Naive B cell (primary cell): ENCODE measurements around the gene AK5. TPM values are rescaled to one million over a fixed set of nuclear protein-coding genes. Genes with fewer than 3 reads are reported as not detected.

Source experiments
- ATAC-seq, 2 donors: fragments of 150-1000 bp; cut with Tn5 transposase; 2 replicates each; pipeline ENCODE4 v1.10.0; 2021; ENCODE audit warnings: low read depth in 2 of 2, mild to moderate bottlenecking in 2 of 2, moderate library complexity in 2 of 2
- DNase-seq: peaks from one replicate; pipeline ENCODE4 v3.0.0; 2022
- H3K27ac Mint-ChIP-seq, 6 donors: one replicate each; pipeline ENCODE4 v1.8.0; 2020 to 2022; ENCODE audit warnings: mild to moderate bottlenecking in 6 of 6, mixed read lengths in 6 of 6, moderate library complexity in 5 of 6, inconsistent platforms in 2 of 6
- H3K27me3 Mint-ChIP-seq, 3 donors: one replicate each; pipeline ENCODE4 v1.8.0; 2021 to 2022; ENCODE audit warnings: mixed read lengths in 3 of 3, mild to moderate bottlenecking in 1 of 3
- H3K36me3 Mint-ChIP-seq, 2 donors: one replicate each; pipeline ENCODE4 v1.8.0; 2020 to 2022; ENCODE audit warnings: mixed read lengths in 2 of 2, inconsistent platforms in 1 of 2, mild to moderate bottlenecking in 1 of 2
- H3K4me1 Mint-ChIP-seq, 3 donors: one replicate each; pipeline ENCODE4 v1.8.0; 2020 to 2022; ENCODE audit warnings: mixed read lengths in 3 of 3, inconsistent platforms in 1 of 3, mild to moderate bottlenecking in 1 of 3, moderate library complexity in 1 of 3
- H3K4me3 Mint-ChIP-seq, 8 donors: one replicate each; pipeline ENCODE4 v1.8.0; 2020 to 2022; ENCODE audit warnings: mild to moderate bottlenecking in 8 of 8, mixed read lengths in 8 of 8, moderate library complexity in 8 of 8, inconsistent platforms in 2 of 8
- H3K9me3 Mint-ChIP-seq, 7 donors: one replicate each; pipeline ENCODE4 v1.8.0; 2020 to 2022; ENCODE audit warnings: mixed read lengths in 7 of 7, mild to moderate bottlenecking in 5 of 7, inconsistent platforms in 2 of 7, moderate library complexity in 1 of 7
- polyA plus RNA-seq, 6 donors: library from polyadenylated mRNA; unstranded; fragments of 300-500 nt; fragmentation: Illumina TruSeq; gene quantifications; one replicate each; pipeline ENCODE4 v1.2.3, GENCODE V29; 2021; ENCODE audit warnings: low read depth in 6 of 6

AK5 gene
- polyA plus RNA-seq, 6 donors from 2014 or later = 0.21 to 1.0 (median 0.36) TPM; not detected in 1

- Mint-ChIP-seq H3K4me1 (no peaks in the 10 kb centered on the region), H3K36me3 (no peaks in the 10 kb centered on the region), H3K4me3 (no peak overlapping the region), H3K9me3 (peaks cover 0 to 2% (median 0%) of the 10 kb centered on the region in 7 donors), H3K27ac (no peak overlapping the region), H3K27me3 (no peaks in the 10 kb centered on the region)
- no peak for ATAC-seq
- no peak for DNase-seq
Observed at GRCh38 chr1:77342745-77343144, 60.9 kb downstream of the AK5 start.

DNA sequence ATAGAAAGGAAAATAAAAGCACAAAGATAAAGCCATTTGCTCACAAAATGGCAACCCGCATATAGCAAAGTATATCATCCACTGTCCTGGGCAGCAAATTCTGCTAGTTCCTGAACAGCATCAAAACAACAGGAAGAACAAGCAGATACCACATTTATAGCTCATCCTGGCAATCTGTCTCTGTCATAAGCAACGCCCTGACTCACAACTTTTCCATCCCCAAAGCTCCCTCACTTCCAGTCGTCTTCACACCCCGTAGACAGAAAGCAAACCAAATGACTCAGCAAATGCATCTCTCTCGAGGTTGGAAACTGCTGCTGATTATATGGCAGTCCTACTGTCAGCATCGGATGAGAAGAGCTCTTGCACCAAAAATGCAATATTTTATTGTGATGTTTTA is 65.8 kb downstream of the AK5 start:
- H3K27ac Mint-ChIP-seq = no peak overlapping the region

GRCh38 chr1:77348549-77348948 is 66.7 kb downstream of the AK5 start:
- DNase-seq = no peak
- Mint-ChIP-seq H3K27ac (no peak overlapping the region), H3K9me3 (no peaks in the 10 kb centered on the region), H3K36me3 (no peaks in the 10 kb centered on the region), H3K27me3 (no peaks in the 10 kb centered on the region), H3K4me3 (no peak overlapping the region), H3K4me1 (no peaks in the 10 kb centered on the region)
- ATAC-seq = no peak

More for the DNA sequence above, 65.8 kb downstream of the AK5 start:
- H3K4me1 Mint-ChIP-seq = no peaks in the 10 kb centered on the region
- H3K9me3 Mint-ChIP-seq = peaks cover 0 to 2% (median 0%) of the 10 kb centered on the region in 7 donors
- ATAC-seq = no peak
- no peaks in the 10 kb centered on the region for H3K27me3 Mint-ChIP-seq
- no peaks in the 10 kb centered on the region for H3K36me3 Mint-ChIP-seq
- H3K4me3 Mint-ChIP-seq = no peak overlapping the region
- DNase-seq = no peak

GRCh38 chr1:77349275-77349674 is 67.5 kb downstream of the AK5 start:
- ATAC-seq (no peak), DNase-seq (no peak)
- Mint-ChIP-seq H3K9me3 (no peaks in the 10 kb centered on the region), H3K27ac (no peak overlapping the region), H3K4me3 (no peak overlapping the region), H3K36me3 (no peaks in the 10 kb centered on the region), H3K4me1 (no peaks in the 10 kb centered on the region), H3K27me3 (no peaks in the 10 kb centered on the region)

- Mint-ChIP-seq H3K4me3 (no peak overlapping the region), H3K9me3 (no peaks in the 10 kb centered on the region), H3K27ac (no peak overlapping the region), H3K27me3 (no peaks in the 10 kb centered on the region), H3K36me3 (no peaks in the 10 kb centered on the region), H3K4me1 (no peaks in the 10 kb centered on the region)
- no peak for ATAC-seq
- DNase-seq = no peak
Observed at GRCh38 chr1:77350012-77350770, 68.4 kb downstream of the AK5 start.

GRCh38 chr1:77354536-77354935 is 72.7 kb downstream of the AK5 start:
- H3K4me3 Mint-ChIP-seq = no peak overlapping the region
- H3K27ac Mint-ChIP-seq = no peak overlapping the region
- ATAC-seq (no peak), DNase-seq (no peak)
- H3K36me3 Mint-ChIP-seq = no peaks in the 10 kb centered on the region
- H3K4me1 Mint-ChIP-seq = no peaks in the 10 kb centered on the region
- no peaks in the 10 kb centered on the region for H3K27me3 Mint-ChIP-seq
- H3K9me3 Mint-ChIP-seq = peaks cover 0 to 2% (median 0%) of the 10 kb centered on the region in 7 donors

- DNase-seq (no peak), ATAC-seq (no peak)
- H3K4me1 Mint-ChIP-seq = no peaks in the 10 kb centered on the region
- H3K4me3 Mint-ChIP-seq = no peak overlapping the region
- no peaks in the 10 kb centered on the region for H3K27me3 Mint-ChIP-seq
- H3K9me3 Mint-ChIP-seq = peaks cover 0 to 2% (median 0%) of the 10 kb centered on the region in 7 donors
- no peak overlapping the region for H3K27ac Mint-ChIP-seq
- no peaks in the 10 kb centered on the region for H3K36me3 Mint-ChIP-seq
Observed at GRCh38 chr1:77355010-77355409, 73.2 kb downstream of the AK5 start.

DNA sequence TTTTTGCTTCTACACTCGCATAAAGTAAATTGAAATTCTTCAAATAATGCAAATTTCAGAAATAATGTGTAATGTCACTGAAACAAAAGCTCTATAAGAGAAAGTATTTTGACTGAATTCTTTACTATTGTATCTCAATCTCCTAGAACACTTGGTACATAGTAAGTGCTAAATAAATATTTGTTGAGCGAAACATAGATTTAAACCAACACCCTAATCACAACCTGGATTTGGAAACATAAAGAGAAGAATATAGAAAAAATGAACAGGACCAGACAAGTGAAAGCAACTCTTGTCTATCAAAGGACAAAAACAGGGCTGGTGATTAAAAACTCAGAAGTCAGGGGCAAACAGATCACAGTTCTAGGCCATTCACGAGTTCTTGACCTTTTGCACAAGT is 74.3 kb downstream of the AK5 start:
- Mint-ChIP-seq H3K27me3 (no peaks in the 10 kb centered on the region), H3K4me3 (no peak overlapping the region), H3K27ac (no peak overlapping the region), H3K36me3 (no peaks in the 10 kb centered on the region), H3K9me3 (peaks cover 0 to 2% (median 0%) of the 10 kb centered on the region in 7 donors), H3K4me1 (no peaks in the 10 kb centered on the region)
- DNase-seq = no peak
- no peak for ATAC-seq

DNA sequence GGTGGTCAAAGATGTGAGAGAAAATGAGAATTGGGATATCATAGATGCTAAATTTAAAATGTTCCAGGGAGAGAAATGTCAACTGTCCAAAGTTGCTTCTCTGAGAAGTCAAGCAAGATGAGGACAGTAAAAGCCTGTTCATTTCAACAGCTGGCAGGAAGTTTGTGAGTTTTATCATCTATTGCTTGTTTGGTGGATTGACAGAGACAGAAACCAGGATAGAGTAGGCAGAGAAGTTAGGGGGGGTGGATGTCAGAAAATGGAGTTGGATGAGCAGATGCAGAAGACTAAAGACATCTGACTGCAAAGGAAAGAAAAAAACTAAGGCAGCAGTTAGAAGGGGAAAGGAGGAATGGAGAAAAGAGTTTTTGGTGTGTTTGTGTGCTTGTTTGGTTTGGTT is 78.4 kb downstream of the AK5 start:
- H3K36me3 Mint-ChIP-seq = no peaks in the 10 kb centered on the region
- H3K4me1 Mint-ChIP-seq = no peaks in the 10 kb centered on the region
- H3K4me3 Mint-ChIP-seq = no peak overlapping the region
- no peaks in the 10 kb centered on the region for H3K27me3 Mint-ChIP-seq
- no peak for ATAC-seq
- H3K27ac Mint-ChIP-seq = no peak overlapping the region
- H3K9me3 Mint-ChIP-seq = peaks cover 0 to 2% (median 0%) of the 10 kb centered on the region in 7 donors
- DNase-seq = no peak

- Mint-ChIP-seq H3K36me3 (no peaks in the 10 kb centered on the region), H3K27me3 (no peaks in the 10 kb centered on the region), H3K9me3 (no peaks in the 10 kb centered on the region), H3K27ac (no peak overlapping the region), H3K4me3 (peak overlapping the region in 1 of 8 donors; percentile 38), H3K4me1 (no peaks in the 10 kb centered on the region)
- ATAC-seq (no peak), DNase-seq (no peak)
Observed at GRCh38 chr1:77361621-77362020, 79.8 kb downstream of the AK5 start.

DNA sequence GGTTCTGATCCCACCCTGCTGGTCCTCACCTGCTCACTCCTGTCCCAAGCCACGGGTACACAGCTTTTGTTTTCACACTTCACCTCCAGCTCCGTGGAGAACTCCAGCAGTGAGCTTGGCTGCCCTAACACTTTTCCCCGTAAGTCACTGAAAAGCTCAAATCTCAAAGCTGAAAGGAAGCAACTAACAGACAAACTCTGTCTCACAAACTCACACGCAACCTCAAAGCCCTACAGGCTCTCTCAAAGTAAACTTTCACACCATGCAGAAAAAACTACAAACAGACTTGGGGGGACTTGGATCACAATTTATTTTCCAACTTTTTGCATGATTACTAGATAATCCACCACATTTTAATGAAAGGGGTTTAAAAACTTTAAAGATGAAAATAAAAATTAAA is 88.3 kb downstream of the AK5 start:
- Mint-ChIP-seq H3K27me3 (no peaks in the 10 kb centered on the region), H3K27ac (no peak overlapping the region), H3K4me3 (no peak overlapping the region), H3K9me3 (no peaks in the 10 kb centered on the region), H3K36me3 (no peaks in the 10 kb centered on the region), H3K4me1 (no peaks in the 10 kb centered on the region)
- no peak for ATAC-seq
- no peak for DNase-seq

- Mint-ChIP-seq H3K27me3 (no peaks in the 10 kb centered on the region), H3K9me3 (no peaks in the 10 kb centered on the region), H3K36me3 (no peaks in the 10 kb centered on the region), H3K4me3 (no peak overlapping the region), H3K4me1 (no peaks in the 10 kb centered on the region), H3K27ac (no peak overlapping the region)
- DNase-seq = no peak
- ATAC-seq = no peak
Observed at GRCh38 chr1:77370583-77371306, 88.9 kb downstream of the AK5 start.

GRCh38 chr1:77371396-77371795 is 89.6 kb downstream of the AK5 start:
- DNase-seq (no peak), ATAC-seq (no peak)
- no peaks in the 10 kb centered on the region for H3K4me1 Mint-ChIP-seq
- no peaks in the 10 kb centered on the region for H3K27me3 Mint-ChIP-seq
- H3K4me3 Mint-ChIP-seq = no peak overlapping the region
- H3K9me3 Mint-ChIP-seq = no peaks in the 10 kb centered on the region
- H3K27ac Mint-ChIP-seq = no peak overlapping the region
- no peaks in the 10 kb centered on the region for H3K36me3 Mint-ChIP-seq

DNA sequence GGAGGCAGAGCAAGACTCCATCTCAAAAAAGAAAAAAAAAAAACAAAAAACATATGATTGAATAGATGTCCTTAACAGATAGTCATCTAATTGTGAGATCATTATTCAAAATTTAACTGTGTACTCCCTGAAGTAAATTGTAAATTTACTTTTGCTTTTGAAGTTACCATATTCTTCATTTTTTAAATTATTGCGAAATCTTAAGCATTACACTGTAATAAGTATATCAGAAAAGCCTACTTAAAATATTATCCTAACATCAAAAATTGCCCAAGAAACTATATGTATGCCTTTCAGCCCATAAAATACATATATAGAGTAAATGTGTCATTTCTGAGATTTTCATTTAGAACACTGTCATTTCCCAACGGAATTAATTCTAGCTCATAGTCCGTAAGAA is 91.9 kb downstream of the AK5 start:
- H3K4me3 Mint-ChIP-seq = no peak overlapping the region
- no peaks in the 10 kb centered on the region for H3K9me3 Mint-ChIP-seq
- H3K27ac Mint-ChIP-seq = no peak overlapping the region
- H3K36me3 Mint-ChIP-seq = no peaks in the 10 kb centered on the region
- DNase-seq (no peak), ATAC-seq (no peak)
- no peaks in the 10 kb centered on the region for H3K27me3 Mint-ChIP-seq
- no peaks in the 10 kb centered on the region for H3K4me1 Mint-ChIP-seq
